HCT116 (cell line): ENCODE measurements around the gene STX5. TPM values are rescaled to one million over a fixed set of nuclear protein-coding genes. Genes with fewer than 3 reads are reported as not detected.

Experiments used
- ATAC-seq: fragments of 200-7000 bp; cut with Tn5 transposase; 2 replicates; pipeline ENCODE4 v1.9.1; 2020; ENCODE audit warnings: mild to moderate bottlenecking, moderate library complexity
- BruUV-seq: library from RNA; stranded (reverse); fragments of 400-500 nt; replicated peaks from 2 replicates; lab custom pipeline; 2021; lab: Mats Ljungman, UMichigan
- CTCF ChIA-PET: fragments of 300-600 bp; sonication (Branson Sonifier 250); formaldehyde crosslinking; loops from one replicate; lab custom pipeline; 2021; ENCODE audit warnings: antibody characterized with exemption; lab: Charles Lee
- POLR2A ChIA-PET: fragments of 300-600, 350-600 bp; sonication (Branson Sonifier 250); formaldehyde crosslinking; loops from one replicate; lab custom pipeline; 2021; ENCODE audit warnings: antibody characterized with exemption; lab: Charles Lee
- RAD21 ChIA-PET, 2 experiments: fragments of 300-600 bp; sonication (Branson Sonifier 250); formaldehyde crosslinking; loops; one replicate each; lab custom pipeline; 2023; ENCODE audit warnings: low total read pairs in 2 of 2; ENCODE audit not compliant: uncharacterized antibody in 2 of 2, unreplicated experiment in 2 of 2, low non-redundant PET in 1 of 2; lab: Charles Lee
- DNase-seq: peaks from one replicate; pipeline ENCODE4 v3.0.0-alpha.2; 2010; ENCODE audit warnings: low read depth, low spot score
- H2AFZ ChIP-seq: fragments of 200-600 bp; shearing (Covaris generic), sonication (generic); 2 replicates; pipeline ENCODE4 v1.6.1; 2017; ENCODE audit warnings: low read depth, mixed run types, mixed read lengths, antibody characterized with exemption, low read length; ENCODE audit not compliant: poor library complexity, severe bottlenecking
- H3K27ac ChIP-seq: 2 replicates; pipeline ENCODE4 v1.5.1; 2012; ENCODE audit warnings: low read depth, low read length
- H3K27me3 ChIP-seq: fragments of 200-600 bp; sonication (generic); 2 replicates; pipeline ENCODE4 v1.6.1; 2016; ENCODE audit warnings: mixed run types, low read length, mixed read lengths; ENCODE audit not compliant: insufficient read depth
- H3K36me3 ChIP-seq, 2 experiments: fragments of 200-500 bp in 1 of 2; fragments of 200-600 bp in 1 of 2; sonication (Bioruptor generic) in 1 of 2; sonication (generic) in 1 of 2; 2 replicates each; pipeline versions ENCODE4 v1.5.1 to v1.6.1; 2014 to 2016; ENCODE audit warnings: low read length in 2 of 2, inconsistent platforms in 1 of 2, mixed read lengths in 1 of 2, mixed run types in 1 of 2; ENCODE audit not compliant: insufficient read depth in 2 of 2, control insufficient read depth in 1 of 2
- H3K4me1 ChIP-seq, 2 experiments: fragments of 200-600 bp in 1 of 2; sonication (generic) in 1 of 2; 2 replicates each; pipeline versions ENCODE4 v1.5.1 to v1.6.1; 2012 to 2017; ENCODE audit warnings: low read length in 2 of 2, inconsistent platforms in 1 of 2, mild to moderate bottlenecking in 1 of 2, mixed read lengths in 1 of 2, mixed run types in 1 of 2, moderate library complexity in 1 of 2; ENCODE audit not compliant: insufficient read depth in 2 of 2, control insufficient read depth in 1 of 2
- H3K4me2 ChIP-seq: fragments of 200-600 bp; sonication (generic); 2 replicates; pipeline ENCODE4 v1.6.1; 2017; ENCODE audit warnings: mixed run types, low read length, mixed read lengths
- H3K4me3 ChIP-seq, 2 experiments: fragments of 200-600 bp in 1 of 2; sonication (generic) in 1 of 2; replicated peaks in 1 of 2; 2 replicates each; pipeline ENCODE4 v1.5.1; 2011 to 2016; ENCODE audit warnings: low read length in 2 of 2, control low read depth in 1 of 2, low read depth in 1 of 2, mild to moderate bottlenecking in 1 of 2, mixed read lengths in 1 of 2, mixed run types in 1 of 2
- H3K79me2 ChIP-seq: fragments of 200-600 bp; sonication (generic); 2 replicates; pipeline ENCODE4 v1.6.1; 2017; ENCODE audit warnings: mild to moderate bottlenecking, mixed run types, low read length, moderate library complexity, mixed read lengths; ENCODE audit not compliant: insufficient read depth
- H3K9ac ChIP-seq: fragments of 200-600 bp; sonication (generic); 2 replicates; pipeline ENCODE4 v1.6.1; 2016; ENCODE audit warnings: low read length, mixed read lengths
- H3K9me2 ChIP-seq: fragments of 200-600 bp; sonication (generic), shearing (Covaris generic); 2 replicates; pipeline ENCODE4 v1.6.1; 2017; ENCODE audit warnings: mixed run types, mild to moderate bottlenecking, moderate library complexity; ENCODE audit not compliant: insufficient read depth
- H3K9me3 ChIP-seq, 2 experiments: fragments of 200-500 bp in 1 of 2; fragments of 200-600 bp in 1 of 2; sonication (Bioruptor generic) in 1 of 2; sonication (generic) in 1 of 2; 2 replicates each; pipeline ENCODE4 v1.6.1; 2014 to 2017; ENCODE audit warnings: low read length in 2 of 2, mixed read lengths in 2 of 2, inconsistent platforms in 1 of 2, low read depth in 1 of 2, mild to moderate bottlenecking in 1 of 2, mixed run types in 1 of 2, moderate library complexity in 1 of 2; ENCODE audit not compliant: control insufficient read depth in 1 of 2, insufficient read depth in 1 of 2
- H4K20me1 ChIP-seq: fragments of 200-600 bp; sonication (generic), shearing (Covaris generic); 2 replicates; pipeline ENCODE4 v1.6.1; 2017; ENCODE audit warnings: mixed run types, mild to moderate bottlenecking, moderate library complexity; ENCODE audit not compliant: insufficient read depth
- CEBPB ChIP-seq: IDR thresholded peaks from 2 replicates; pipeline ENCODE4 v1.6.1; 2012; ENCODE audit warnings: low read depth
- ELF1 ChIP-seq: IDR thresholded peaks from 2 replicates; pipeline ENCODE4 v1.6.1; 2012; ENCODE audit warnings: low read depth, borderline replicate concordance
- FOSL1 ChIP-seq: IDR thresholded peaks from 2 replicates; pipeline ENCODE4 v1.6.1; 2012; ENCODE audit warnings: low read depth
- JUND ChIP-seq: IDR thresholded peaks from 2 replicates; pipeline ENCODE4 v1.6.1; 2012
- MAX ChIP-seq: IDR thresholded peaks from 2 replicates; pipeline ENCODE4 v1.6.1; 2012
- POLR2A ChIP-seq: IDR thresholded peaks from 2 replicates; pipeline ENCODE4 v1.7.0; 2011; ENCODE audit warnings: borderline replicate concordance; ENCODE audit not compliant: insufficient read depth, insufficient read length; ENCODE audit errors: extremely low read depth
- POLR2AphosphoS5 ChIP-seq: IDR thresholded peaks from 2 replicates; pipeline ENCODE4 v1.6.1; 2011; ENCODE audit warnings: mild to moderate bottlenecking, low read depth, low read length, moderate library complexity
- SIN3A ChIP-seq: IDR thresholded peaks from 2 replicates; pipeline ENCODE4 v1.6.1; 2012; ENCODE audit warnings: low read depth
- SP1 ChIP-seq: IDR thresholded peaks from 2 replicates; pipeline ENCODE4 v1.6.1; 2012; ENCODE audit warnings: low read depth
- SRF ChIP-seq: IDR thresholded peaks from 2 replicates; pipeline ENCODE4 v1.6.1; 2012; ENCODE audit warnings: low read depth
- TCF7L2 ChIP-seq: IDR thresholded peaks from 2 replicates; pipeline ENCODE4 v1.7.0; 2011; ENCODE audit warnings: borderline replicate concordance, inconsistent platforms; ENCODE audit not compliant: insufficient read depth, insufficient read length; ENCODE audit errors: extremely low read depth
- intact Hi-C: fragments of 100-400 bp; cut with micrococcal nuclease; formaldehyde crosslinking; loops from 2 replicates; pipeline ENCODE4 v1.10.0; 2022
- total RNA-seq: library from RNA; stranded (reverse); gene quantifications from one replicate; pipeline ENCODE4 v1.2.1, GENCODE V29; 2021; ENCODE audit not compliant: unreplicated experiment

STX5 gene
- total RNA-seq, 1 experiment from 2014 or later = 29.5 TPM

GRCh38 chr11:62850911-62851806 is 19.3 kb upstream of the STX5 start:
- peak; percentile 47 for DNase-seq
- peak overlapping the region; percentile 85 for H3K27ac ChIP-seq
- H3K9ac ChIP-seq = peak overlapping the region; percentile 94
- intact Hi-C loops = no loop called here
- H3K9me2 ChIP-seq = no peaks in the 10 kb centered on the region
- POLR2A ChIA-PET = interaction anchor here (1.2 to 9.9 kb wide), 12 partner anchors 9 to 260 kb away, joined by 4 to 343 read pairs (median 7); partner anchors contain the start of genes HNRNPUL2, SLC3A2, STX5 and TEX54
- CTCF ChIA-PET = interaction anchor here (0.7 kb wide), 1 partner anchor 30 kb away, joined by 3 read pairs; the partner anchor contains the start of gene SLC3A2
- H3K27me3 ChIP-seq = no peaks in the 10 kb centered on the region
- H3K4me1 ChIP-seq = peaks cover 34 to 61% of the 10 kb centered on the region in 2 experiments
- H2AFZ ChIP-seq = no peak overlapping the region
- BruUV-seq = no TSS peak
- H3K79me2 ChIP-seq = peaks cover 40% of the 10 kb centered on the region
- no peaks in the 10 kb centered on the region for H3K9me3 ChIP-seq
- TF ChIP-seq CEBPB (0 out of 2 replicates have a peak, but pooled peaks have one; percentile 42), POLR2A (peak; percentile 76), FOSL1 (0 out of 2 replicates have a peak, but pooled peaks have one; percentile 30), ELF1 (no peak; the same call in 1 of the 2 replicates), MAX (peak; percentile 35; the same call in 1 of the 2 replicates), SIN3A (peak; percentile 30), JUND (peak; percentile 42; the same call in 1 of the 2 replicates), TCF7L2 (no peak), POLR2AphosphoS5 (peak; percentile 89; the same call in 1 of the 2 replicates), SP1 (no peak; the same call in 1 of the 2 replicates), SRF (no peak)
- peaks cover 31 to 38% of the 10 kb centered on the region in 2 experiments for H3K36me3 ChIP-seq
- H4K20me1 ChIP-seq = peaks cover 33% of the 10 kb centered on the region
- no peak overlapping the region for H3K4me3 ChIP-seq
- RAD21 ChIA-PET = no interaction called here
- H3K4me2 ChIP-seq = peak overlapping the region; percentile 87
- peak; percentile 37 for ATAC-seq
